Spleen (tissue), 11 donors: ENCODE data around the gene RPTOR. TPM values are rescaled to one million over a fixed set of nuclear protein-coding genes. Genes with fewer than 3 reads are reported as not detected.

Experiments
- DNase-seq: peaks from one replicate; pipeline ENCODE4 v3.0.0-alpha.2; 2020
- H3K27ac ChIP-seq, 8 donors: fragments of 200-600 bp; sonication (generic) in 7 of 8; 1 replicate in 4 of 8; 2 replicates in 4 of 8; pipeline versions ENCODE4 v1.5.0 to v1.8.0; 2016 to 2021; ENCODE audit warnings: inconsistent platforms in 4 of 8, mild to moderate bottlenecking in 4 of 8, moderate library complexity in 1 of 8
- H3K27me3 ChIP-seq, 7 donors: fragments of 200-600 bp; sonication (generic) in 6 of 7; replicated peaks in 1 of 7; 1 replicate in 4 of 7; 2 replicates in 3 of 7; pipeline versions ENCODE4 v1.5.0 to v1.8.0; 2016 to 2021; ENCODE audit warnings: inconsistent platforms in 3 of 7, mild to moderate bottlenecking in 1 of 7
- H3K36me3 ChIP-seq, 6 donors: fragments of 200-600 bp; sonication (generic) in 5 of 6; 1 replicate in 4 of 6; 2 replicates in 2 of 6; pipeline versions ENCODE4 v1.5.0 to v1.8.0; 2016 to 2021; ENCODE audit warnings: inconsistent platforms in 2 of 6
- H3K4me1 ChIP-seq, 6 donors: fragments of 200-600 bp; sonication (generic) in 5 of 6; 1 replicate in 3 of 6; 2 replicates in 3 of 6; pipeline versions ENCODE4 v1.5.0 to v1.8.0; 2016 to 2021; ENCODE audit warnings: inconsistent platforms in 3 of 6
- H3K4me3 ChIP-seq, 8 donors: fragments of 200-600 bp; sonication (generic) in 7 of 8; 1 replicate in 4 of 8; 2 replicates in 4 of 8; pipeline versions ENCODE4 v1.5.0 to v1.8.0; 2016 to 2021; ENCODE audit warnings: inconsistent platforms in 4 of 8, mild to moderate bottlenecking in 4 of 8, moderate library complexity in 2 of 8
- H3K9me3 ChIP-seq, 8 donors: fragments of 200-600 bp; sonication (generic) in 7 of 8; 1 replicate in 4 of 8; 2 replicates in 4 of 8; pipeline versions ENCODE4 v1.5.0 to v1.8.0; 2016 to 2021; ENCODE audit warnings: inconsistent platforms in 4 of 8
- CTCF ChIP-seq, 11 experiments: fragments of 200-600 bp in 7 of 11; fragments of 450-650 bp in 4 of 11; sonication (generic) in 4 of 11; IDR thresholded peaks in 8 of 11; conservative IDR thresholded peaks in 3 of 11; 1 replicate in 7 of 11; 2 replicates in 4 of 11; pipeline versions ENCODE4 v1.4.0 to v1.8.0; 2016 to 2021; ENCODE audit warnings: antibody characterized with exemption in 11 of 11, inconsistent platforms in 4 of 11, mild to moderate bottlenecking in 1 of 11
- POLR2A ChIP-seq, 3 donors: fragments of 450-650 bp; IDR thresholded peaks; one replicate each; pipeline ENCODE4 v1.5.1; 2017; ENCODE audit warnings: antibody characterized with exemption in 3 of 3, mild to moderate bottlenecking in 1 of 3
- POLR2AphosphoS5 ChIP-seq, 3 donors: sonication (generic); formaldehyde crosslinking; IDR thresholded peaks; one replicate each; pipeline ENCODE4 v1.5.1; 2017; ENCODE audit warnings: antibody characterized with exemption in 3 of 3
- WGBS, 5 donors: extraction: QIAGEN DNeasy Blood & Tissue Kit in 3 of 5; methylation state at CpG; one replicate each; pipeline versions ENCODE4 v1.1.5 to v1.1.7; 2013 to 2018; 5-methylcytosine and 5-hydroxymethylcytosine counted together
- intact Hi-C: fragments of 100-400 bp; cut with DNase I; formaldehyde crosslinking; loops from one replicate; pipeline ENCODE4 v1.15.0; 2023; ENCODE audit warnings: low total_unique reads
- polyA plus RNA-seq, 3 donors: library from polyadenylated mRNA; stranded (reverse); fragments of 200-250 nt; gene quantifications; one replicate each; pipeline ENCODE4 v1.2.1, GENCODE V29; 2013
- total RNA-seq, 7 donors: library from RNA; depleted of rRNA in 3 of 7; stranded (reverse); fragments of >200 nt in 3 of 7; fragmentation: NEBNext Ultra II Directional in 4 of 7; extraction: Animal tissue kit (Norgen Biotek cat#: 25700) in 4 of 7; gene quantifications; one replicate each; pipeline versions ENCODE4 v1.1.0 to v1.2.1, GENCODE V29; 2016 to 2021
- donor health status: healthy with polysubstance abuse.
- donor health status: DM: no; HTN: no; CAD: no; lungs with moderate emphysema.
- donor health status: DM: no; HTN: no; CAD: no.
- donor health status: Bipolar disorder and iron deficiency.
- donor health status: healthy.
- donor health status: DM: no; HTN: no; CAD: no.
- donor health status: DM: yes; HTN: yes; CAD: no.

The RPTOR gene
- total and polyA plus RNA-seq, 10 donors, result 3.1 to 61.2 (median 40.7) TPM

- no peak for DNase-seq
- no peaks in the 10 kb centered on the region for H3K36me3 ChIP-seq
Observed at GRCh38 chr17:80523956-80524712, 20.5 kb upstream of the RPTOR start.

DNA sequence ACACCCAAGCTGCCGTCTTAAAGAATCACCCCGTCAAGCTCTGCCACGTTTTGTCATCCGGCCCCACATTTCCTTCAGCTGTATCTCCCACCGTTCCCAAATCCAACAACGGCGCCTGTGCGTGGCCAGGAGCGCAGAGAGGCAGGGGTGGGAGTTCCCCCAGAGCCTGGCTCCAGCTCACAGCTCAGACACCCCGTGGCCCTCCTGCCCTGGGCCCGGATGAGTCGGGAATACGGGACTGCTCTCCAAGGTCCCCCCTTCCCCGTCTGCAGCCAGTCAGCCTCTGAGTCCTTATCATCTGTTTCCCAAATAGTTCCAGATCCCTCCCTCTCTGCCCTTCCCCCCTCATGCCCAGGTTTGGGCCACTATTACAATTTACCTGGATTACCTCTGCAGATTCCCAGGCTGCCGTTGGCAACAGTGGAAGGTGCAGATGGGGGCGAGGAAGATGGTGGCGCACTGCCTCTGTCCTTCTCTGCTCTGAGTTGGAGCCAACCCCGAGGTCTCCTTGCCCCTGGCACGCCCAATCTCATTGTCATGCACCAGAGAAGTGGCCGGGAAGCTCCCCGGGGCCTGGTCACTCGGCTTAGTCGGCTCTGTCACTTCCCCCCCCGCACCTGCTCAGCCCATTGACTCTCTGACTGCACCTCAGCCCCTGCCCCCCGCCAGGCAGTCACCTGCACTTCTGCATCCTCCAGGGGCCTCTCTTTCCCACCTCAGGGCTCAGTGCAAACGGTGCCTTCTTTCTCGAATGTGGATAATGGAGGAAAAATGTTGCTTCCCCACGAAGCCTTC is 18.3 kb upstream of the RPTOR start:
- no peak overlapping the region for H3K4me3 ChIP-seq
- H3K27ac ChIP-seq, result no peak overlapping the region
- H3K27me3 ChIP-seq, result peaks cover 0 to 78% (median 8%) of the 10 kb centered on the region in 7 donors
- DNase-seq, result no peak
- WGBS, 5 donors, result 47 to 52% (median 48%) methylated on average over 28 of the region's 28 CpGs
- no peaks in the 10 kb centered on the region for H3K36me3 ChIP-seq
- no peaks in the 10 kb centered on the region for H3K4me1 ChIP-seq
- intact Hi-C loops, result no loop called here
- TF ChIP-seq POLR2AphosphoS5 (IDR thresholded peaks at IDR 0.05) (no peak), POLR2A (IDR thresholded peaks at IDR 0.05) (no peak), CTCF (IDR thresholded peaks at IDR 0.05 in 8 of 11, conservative IDR thresholded peaks at IDR 0.05 in 3 of 11) (no peak)
- no peaks in the 10 kb centered on the region for H3K9me3 ChIP-seq

More at GRCh38 chr17:80523956-80524712, 20.5 kb upstream of the RPTOR start:
- Histone ChIP-seq H3K4me3 (no peak overlapping the region), H3K4me1 (no peaks in the 10 kb centered on the region), H3K27me3 (peaks cover 0 to 71% (median 8%) of the 10 kb centered on the region in 7 donors), H3K9me3 (no peaks in the 10 kb centered on the region), H3K27ac (no peak overlapping the region)
- TF ChIP-seq POLR2A (IDR thresholded peaks at IDR 0.05) (no peak), CTCF (IDR thresholded peaks at IDR 0.05 in 8 of 11, conservative IDR thresholded peaks at IDR 0.05 in 3 of 11) (no peak), POLR2AphosphoS5 (IDR thresholded peaks at IDR 0.05) (no peak)
- intact Hi-C loops, result no loop called here
- WGBS, 5 donors, result 59 to 79% (median 74%) methylated on average over 16 of the region's 16 CpGs

- 78 to 83% (median 82%) methylated on average over 21 of the region's 21 CpGs for WGBS, 5 donors
- no peak for DNase-seq
- Histone ChIP-seq H3K4me1 (no peaks in the 10 kb centered on the region), H3K27ac (no peak overlapping the region), H3K9me3 (no peaks in the 10 kb centered on the region), H3K4me3 (no peak overlapping the region), H3K36me3 (no peaks in the 10 kb centered on the region), H3K27me3 (peaks cover 0 to 71% (median 8%) of the 10 kb centered on the region in 7 donors)
- intact Hi-C loops, result no loop called here
- TF ChIP-seq POLR2AphosphoS5 (IDR thresholded peaks at IDR 0.05) (no peak), CTCF (IDR thresholded peaks at IDR 0.05 in 8 of 11, conservative IDR thresholded peaks at IDR 0.05 in 3 of 11) (no peak), POLR2A (IDR thresholded peaks at IDR 0.05) (no peak)
Observed at GRCh38 chr17:80527016-80527645, 17.5 kb upstream of the RPTOR start.
